Osteocyte (in vitro differentiated cells): Measurements from ENCODE around the gene TMEM233. TPM values are rescaled to one million over a fixed set of nuclear protein-coding genes. Genes with fewer than 3 reads are reported as not detected.

Experiments used
- DNase-seq: peaks from one replicate; pipeline ENCODE4 v3.0.0; 2021; ENCODE audit warnings: mixed read lengths; ENCODE audit not compliant: unreplicated experiment; ENCODE audit errors: extremely low spot score
- H3K27ac Mint-ChIP-seq: one replicate; pipeline ENCODE4 v1.8.0; 2021; ENCODE audit warnings: mild to moderate bottlenecking, mixed read lengths; ENCODE audit not compliant: unreplicated experiment
- H3K27me3 Mint-ChIP-seq: one replicate; pipeline ENCODE4 v1.8.0; 2021; ENCODE audit warnings: mixed read lengths; ENCODE audit not compliant: unreplicated experiment
- H3K36me3 Mint-ChIP-seq: one replicate; pipeline ENCODE4 v1.8.0; 2021; ENCODE audit warnings: mixed read lengths; ENCODE audit not compliant: unreplicated experiment
- H3K4me1 Mint-ChIP-seq: one replicate; pipeline ENCODE4 v1.8.0; 2021; ENCODE audit warnings: mixed read lengths; ENCODE audit not compliant: unreplicated experiment
- H3K4me3 Mint-ChIP-seq: one replicate; pipeline ENCODE4 v1.8.0; 2021; ENCODE audit warnings: mild to moderate bottlenecking, moderate library complexity, mixed read lengths; ENCODE audit not compliant: unreplicated experiment
- H3K9me3 Mint-ChIP-seq: one replicate; pipeline ENCODE4 v1.8.0; 2021; ENCODE audit warnings: mixed read lengths; ENCODE audit not compliant: unreplicated experiment
- CTCF ChIP-seq: fragments of 200-600 bp; sonication (generic); IDR thresholded peaks from 2 replicates; pipeline ENCODE4 v1.5.0; 2021; ENCODE audit warnings: antibody characterized with exemption, mild to moderate bottlenecking, moderate library complexity
- total RNA-seq: library from RNA; stranded (reverse); gene quantifications from 2 replicates; pipeline ENCODE4 v1.2.1, GENCODE V29; 2021

TMEM233 gene
- total RNA-seq, 1 donor from 2014 or later, result not detected

- DNase-seq, result no peak
- H3K27ac Mint-ChIP-seq, result peak overlapping the region; percentile 87
Observed at GRCh38 chr12:119684711-119685369, 91.3 kb downstream of the TMEM233 start.

GRCh38 chr12:119685375-119685774, 91.8 kb downstream of the TMEM233 start:
- Mint-ChIP-seq H3K27me3 (no peaks in the 10 kb centered on the region), H3K4me3 (no peak overlapping the region), H3K4me1 (peaks cover 36% of the 10 kb centered on the region), H3K27ac (peak overlapping the region; percentile 87), H3K36me3 (peaks cover 11% of the 10 kb centered on the region), H3K9me3 (no peaks in the 10 kb centered on the region)
- DNase-seq, result no peak
- TF ChIP-seq CTCF, result no peak

More at GRCh38 chr12:119684711-119685369, 91.3 kb downstream of the TMEM233 start:
- peaks cover 16% of the 10 kb centered on the region for H3K36me3 Mint-ChIP-seq
- peaks cover 38% of the 10 kb centered on the region for H3K4me1 Mint-ChIP-seq
- no peaks in the 10 kb centered on the region for H3K9me3 Mint-ChIP-seq
- no peak overlapping the region for H3K4me3 Mint-ChIP-seq
- no peaks in the 10 kb centered on the region for H3K27me3 Mint-ChIP-seq
- no peak for TF ChIP-seq CTCF

GRCh38 chr12:119686355-119686754, 92.8 kb downstream of the TMEM233 start:
- no peak for TF ChIP-seq CTCF
- no peaks in the 10 kb centered on the region for H3K9me3 Mint-ChIP-seq
- H3K36me3 Mint-ChIP-seq, result peaks cover 7% of the 10 kb centered on the region
- no peak overlapping the region for H3K27ac Mint-ChIP-seq
- H3K27me3 Mint-ChIP-seq, result no peaks in the 10 kb centered on the region
- H3K4me1 Mint-ChIP-seq, result peaks cover 36% of the 10 kb centered on the region
- DNase-seq, result no peak
- H3K4me3 Mint-ChIP-seq, result no peak overlapping the region

GRCh38 chr12:119686776-119687175, 93.2 kb downstream of the TMEM233 start:
- peaks cover 36% of the 10 kb centered on the region for H3K4me1 Mint-ChIP-seq
- no peak for DNase-seq
- no peak for TF ChIP-seq CTCF

GRCh38 chr12:119687406-119687805, 93.8 kb downstream of the TMEM233 start:
- no peaks in the 10 kb centered on the region for H3K27me3 Mint-ChIP-seq
- no peak for TF ChIP-seq CTCF
- DNase-seq, result no peak

More at GRCh38 chr12:119686776-119687175, 93.2 kb downstream of the TMEM233 start:
- no peaks in the 10 kb centered on the region for H3K9me3 Mint-ChIP-seq
- no peak overlapping the region for H3K27ac Mint-ChIP-seq
- no peaks in the 10 kb centered on the region for H3K27me3 Mint-ChIP-seq
- peaks cover 7% of the 10 kb centered on the region for H3K36me3 Mint-ChIP-seq
- no peak overlapping the region for H3K4me3 Mint-ChIP-seq

More at GRCh38 chr12:119687406-119687805, 93.8 kb downstream of the TMEM233 start:
- no peak overlapping the region for H3K27ac Mint-ChIP-seq
- peaks cover 34% of the 10 kb centered on the region for H3K4me1 Mint-ChIP-seq
- H3K9me3 Mint-ChIP-seq, result no peaks in the 10 kb centered on the region
- H3K4me3 Mint-ChIP-seq, result no peak overlapping the region
- H3K36me3 Mint-ChIP-seq, result peaks cover 4% of the 10 kb centered on the region
